Keratinocyte (primary cell): ENCODE results near the gene SCN1B. TPM values are rescaled to one million over a fixed set of nuclear protein-coding genes. Genes with fewer than 3 reads are reported as not detected.

ENCODE experiments used
- DNase-seq: peaks from one replicate; pipeline ENCODE4 v3.0.0-alpha.2; 2011; ENCODE audit warnings: low read depth, missing footprints, low spot score
- FAIRE-seq: peaks from 2 replicates; lab custom pipeline; 2011; peaks lifted over from hg19 to GRCh38; lab: Jason Lieb, UNC
- H2AFZ ChIP-seq: 2 replicates; pipeline ENCODE4 v1.6.0; 2012; ENCODE audit warnings: low read length, control low read depth, inconsistent platforms; ENCODE audit not compliant: control insufficient read depth
- H3K27ac ChIP-seq: 2 replicates; pipeline ENCODE4 v1.5.1; 2011; ENCODE audit warnings: low read length; ENCODE audit not compliant: control insufficient read depth, insufficient read depth
- H3K27me3 ChIP-seq: 3 replicates; pipeline ENCODE4 v1.6.0; 2011; ENCODE audit warnings: low read length; ENCODE audit not compliant: control insufficient read depth, insufficient read depth; ENCODE audit errors: extremely low read depth
- H3K36me3 ChIP-seq, 2 experiments: 2 replicates in 1 of 2; 3 replicates in 1 of 2; pipeline ENCODE4 v1.5.1; 2011; ENCODE audit warnings: low read length in 2 of 2, mild to moderate bottlenecking in 1 of 2; ENCODE audit not compliant: control insufficient read depth in 2 of 2, insufficient read depth in 2 of 2; ENCODE audit errors: extremely low read depth in 1 of 2
- H3K4me1 ChIP-seq: 3 replicates; pipeline ENCODE4 v1.5.1; 2011; ENCODE audit warnings: low read length; ENCODE audit not compliant: control insufficient read depth, insufficient read depth; ENCODE audit errors: extremely low read depth
- H3K4me2 ChIP-seq: 3 replicates; pipeline ENCODE4 v1.6.0; 2011; ENCODE audit warnings: low read depth, low read length; ENCODE audit not compliant: control insufficient read depth, insufficient read depth; ENCODE audit errors: extremely low read depth
- H3K4me3 ChIP-seq, 3 experiments: fragments of 200-600 bp in 1 of 3; sonication (generic) in 1 of 3; 2 replicates in 2 of 3; 3 replicates in 1 of 3; pipeline ENCODE4 v1.5.1; 2011 to 2016; ENCODE audit warnings: low read length in 3 of 3, mild to moderate bottlenecking in 3 of 3, control low read depth in 2 of 3, inconsistent platforms in 1 of 3, low read depth in 1 of 3, mixed read lengths in 1 of 3, mixed run types in 1 of 3, moderate library complexity in 1 of 3; ENCODE audit not compliant: control insufficient read depth in 2 of 3, insufficient read depth in 2 of 3; ENCODE audit errors: extremely low read depth in 1 of 3
- H3K79me2 ChIP-seq: 2 replicates; pipeline ENCODE4 v1.6.0; 2012; ENCODE audit warnings: low read length; ENCODE audit not compliant: control insufficient read depth, insufficient read depth
- H3K9ac ChIP-seq: 3 replicates; pipeline ENCODE4 v1.6.0; 2011; ENCODE audit warnings: low read length; ENCODE audit not compliant: control insufficient read depth, insufficient read depth; ENCODE audit errors: extremely low read depth
- H3K9me1 ChIP-seq: 3 replicates; pipeline ENCODE4 v1.6.0; 2011; ENCODE audit warnings: low read length; ENCODE audit not compliant: control insufficient read depth, insufficient read depth; ENCODE audit errors: extremely low read depth
- H3K9me3 ChIP-seq: 2 replicates; pipeline ENCODE4 v1.5.1; 2012; ENCODE audit warnings: low read depth, low read length; ENCODE audit not compliant: control insufficient read depth
- H4K20me1 ChIP-seq: 3 replicates; pipeline ENCODE4 v1.6.0; 2011; ENCODE audit warnings: low read length; ENCODE audit not compliant: control insufficient read depth, insufficient read depth; ENCODE audit errors: extremely low read depth
- EZH2 ChIP-seq: IDR thresholded peaks from one replicate; pipeline ENCODE4 v1.6.1; 2012; ENCODE audit warnings: inconsistent platforms, mild to moderate bottlenecking, low read length, moderate library complexity
- dilution Hi-C: fragments of 300-500 bp; cut with MboI; formaldehyde crosslinking; loops from one replicate; pipeline ENCODE4 v1.7.0; 2020; ENCODE audit warnings: low sequenced_read_pairs; ENCODE audit not compliant: extremely low pct_ligation_motif_present
- polyA plus RNA-seq, 5 experiments: library from polyadenylated mRNA; depleted of rRNA in 3 of 5; stranded (reverse) in 3 of 5; stranded (forward) in 1 of 5; unstranded in 1 of 5; fragments of >200 nt; gene quantifications; 1 replicate in 1 of 5; 2 replicates in 3 of 5; 3 replicates in 1 of 5; pipeline versions ENCODE4 v1.2.1 to v1.2.3, GENCODE V29; 2011 to 2012; ENCODE audit warnings: missing spikeins in 2 of 5, low read depth in 1 of 5, low replicate concordance in 1 of 5
- TF ChIP-seq, protein P1 (sequence below), 3 experiments: IDR thresholded peaks in 1 of 3; conservative IDR thresholded peaks in 1 of 3; optimal IDR thresholded peaks in 1 of 3; 2 replicates in 2 of 3; 3 replicates in 1 of 3; pipeline versions ENCODE3 to v1.5.1; 2011; ENCODE audit warnings: low read length in 3 of 3, mild to moderate bottlenecking in 3 of 3, moderate library complexity in 2 of 3, control low read depth in 1 of 3, inconsistent platforms in 1 of 3; ENCODE audit not compliant: insufficient read depth in 2 of 3; ENCODE audit errors: extremely low read depth in 1 of 3

Gene SCN1B
- polyA plus RNA-seq, 1 donor (not counting 4 experiments of a cell fraction or from before 2014, with no cell fraction given), result 0.30 TPM

DNA sequence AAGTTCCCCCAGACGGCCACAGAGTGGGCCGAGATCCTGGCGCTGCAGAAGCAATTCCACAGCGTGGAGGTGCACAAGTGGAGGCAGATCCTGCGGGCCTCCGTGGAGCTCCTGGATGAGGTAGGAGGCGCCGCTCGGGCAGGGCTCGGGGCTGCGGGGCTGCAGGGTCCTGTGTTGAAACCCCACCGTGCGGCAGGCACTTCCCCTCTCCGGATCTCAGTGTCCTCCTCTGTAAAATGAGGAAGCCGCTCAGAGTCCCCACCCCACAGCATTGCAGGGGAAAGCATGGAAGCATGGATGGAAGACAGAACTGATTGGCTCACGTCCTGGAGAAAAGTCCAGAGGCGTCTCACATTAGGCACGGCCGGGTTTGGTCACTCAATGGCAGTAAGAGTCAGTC, 6.8 kb upstream of the SCN1B start:
- Histone ChIP-seq H3K9me1 (no peaks in the 10 kb centered on the region), H2AFZ (no peak overlapping the region), H3K4me3 (no peak overlapping the region), H3K4me1 (no peaks in the 10 kb centered on the region), H4K20me1 (no peaks in the 10 kb centered on the region), H3K9me3 (no peaks in the 10 kb centered on the region), H3K36me3 (peaks cover 17 to 28% of the 10 kb centered on the region in 2 experiments), H3K27me3 (no peaks in the 10 kb centered on the region), H3K27ac (no peak overlapping the region), H3K79me2 (no peaks in the 10 kb centered on the region), H3K9ac (no peak overlapping the region), H3K4me2 (no peak overlapping the region)
- TF ChIP-seq EZH2, result no peak
- TF ChIP-seq, protein P1, sequence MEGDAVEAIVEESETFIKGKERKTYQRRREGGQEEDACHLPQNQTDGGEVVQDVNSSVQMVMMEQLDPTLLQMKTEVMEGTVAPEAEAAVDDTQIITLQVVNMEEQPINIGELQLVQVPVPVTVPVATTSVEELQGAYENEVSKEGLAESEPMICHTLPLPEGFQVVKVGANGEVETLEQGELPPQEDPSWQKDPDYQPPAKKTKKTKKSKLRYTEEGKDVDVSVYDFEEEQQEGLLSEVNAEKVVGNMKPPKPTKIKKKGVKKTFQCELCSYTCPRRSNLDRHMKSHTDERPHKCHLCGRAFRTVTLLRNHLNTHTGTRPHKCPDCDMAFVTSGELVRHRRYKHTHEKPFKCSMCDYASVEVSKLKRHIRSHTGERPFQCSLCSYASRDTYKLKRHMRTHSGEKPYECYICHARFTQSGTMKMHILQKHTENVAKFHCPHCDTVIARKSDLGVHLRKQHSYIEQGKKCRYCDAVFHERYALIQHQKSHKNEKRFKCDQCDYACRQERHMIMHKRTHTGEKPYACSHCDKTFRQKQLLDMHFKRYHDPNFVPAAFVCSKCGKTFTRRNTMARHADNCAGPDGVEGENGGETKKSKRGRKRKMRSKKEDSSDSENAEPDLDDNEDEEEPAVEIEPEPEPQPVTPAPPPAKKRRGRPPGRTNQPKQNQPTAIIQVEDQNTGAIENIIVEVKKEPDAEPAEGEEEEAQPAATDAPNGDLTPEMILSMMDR (optimal IDR thresholded peaks at IDR 0.05 in 1 of 3, IDR thresholded peaks at IDR 0.05 in 1 of 3, conservative IDR thresholded peaks at IDR 0.05 in 1 of 3; ENCODE audit: extremely low read depth in 1 of 3, insufficient read depth in 2 of 3, low read length in 3 of 3), result no peak
- DNase-seq, result no peak
- no peak for FAIRE-seq
- dilution Hi-C loops, result no loop called here

DNA sequence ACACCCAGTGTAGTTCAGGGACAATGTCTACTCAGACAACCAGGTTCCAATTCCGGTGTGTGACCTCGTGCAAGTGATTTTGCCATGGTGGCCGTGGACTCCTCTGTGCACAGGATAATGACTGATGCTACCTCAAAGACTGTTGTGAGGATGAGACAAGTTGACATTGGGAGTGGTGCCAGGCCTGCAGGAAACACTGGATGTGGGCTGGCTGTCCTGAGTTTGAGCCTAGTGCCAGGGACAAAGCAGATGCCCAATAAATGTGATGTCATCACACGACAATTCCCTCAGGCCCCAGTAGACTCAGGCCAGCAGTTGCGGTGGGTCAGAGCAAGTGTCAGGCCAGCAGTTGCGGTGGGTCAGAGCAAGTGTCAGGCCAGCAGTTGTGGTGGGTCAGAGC, 6.2 kb upstream of the SCN1B start:
- H3K4me2 ChIP-seq, result no peak overlapping the region
- dilution Hi-C loops, result no loop called here
- peaks cover 17 to 26% of the 10 kb centered on the region in 2 experiments for H3K36me3 ChIP-seq
- H3K9me3 ChIP-seq, result no peaks in the 10 kb centered on the region
- H3K4me3 ChIP-seq, result no peak overlapping the region
- H3K9me1 ChIP-seq, result no peaks in the 10 kb centered on the region
- no peaks in the 10 kb centered on the region for H3K4me1 ChIP-seq
- DNase-seq, result no peak
- no peaks in the 10 kb centered on the region for H3K27me3 ChIP-seq
- no peak overlapping the region for H3K27ac ChIP-seq
- no peak for FAIRE-seq
- H3K9ac ChIP-seq, result no peak overlapping the region
- no peak overlapping the region for H2AFZ ChIP-seq
- TF ChIP-seq EZH2, result no peak
- TF ChIP-seq, protein P1 (optimal IDR thresholded peaks at IDR 0.05 in 1 of 3, IDR thresholded peaks at IDR 0.05 in 1 of 3, conservative IDR thresholded peaks at IDR 0.05 in 1 of 3; ENCODE audit: extremely low read depth in 1 of 3, insufficient read depth in 2 of 3, low read length in 3 of 3), result no peak
- H4K20me1 ChIP-seq, result no peaks in the 10 kb centered on the region
- no peaks in the 10 kb centered on the region for H3K79me2 ChIP-seq
